ENCODE data around the gene C2orf81. TPM values are rescaled to one million over a fixed set of nuclear protein-coding genes. Genes with fewer than 3 reads are reported as not detected.
A peak's percentile ranks its signal among the peaks of the same experiment; 100 is the strongest.

C2orf81 gene
- total RNA-seq, 4 donors from 2014 or later = 0.48 to 1.4 (median 1.0) TPM

DNA sequence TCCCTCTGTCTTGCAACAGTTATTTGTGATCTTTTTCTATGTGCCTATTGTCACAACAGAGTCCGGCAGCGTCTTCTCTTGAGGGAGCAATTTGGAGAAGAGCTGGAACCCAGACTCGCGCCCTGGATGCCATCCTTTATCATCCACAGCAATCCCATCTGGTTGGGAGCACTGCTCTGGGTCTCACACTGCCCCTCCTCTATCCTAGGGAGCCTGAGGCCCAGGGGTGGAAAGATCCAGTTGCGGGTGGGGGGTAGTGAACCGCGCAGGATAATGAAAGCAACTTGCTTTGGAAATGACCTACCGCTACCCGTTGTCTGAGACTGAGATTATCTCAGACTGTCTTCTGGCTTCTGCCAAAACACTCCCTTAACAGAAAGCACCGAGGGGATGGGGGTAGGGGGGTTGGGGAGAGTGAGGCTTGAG is 37.5 kb upstream of the C2orf81 start:
- DNase-seq (ENCODE audit: low spot score) (no peak), ATAC-seq (ENCODE audit: low FRiP score) (no peak)
- TF ChIP-seq, protein P1, sequence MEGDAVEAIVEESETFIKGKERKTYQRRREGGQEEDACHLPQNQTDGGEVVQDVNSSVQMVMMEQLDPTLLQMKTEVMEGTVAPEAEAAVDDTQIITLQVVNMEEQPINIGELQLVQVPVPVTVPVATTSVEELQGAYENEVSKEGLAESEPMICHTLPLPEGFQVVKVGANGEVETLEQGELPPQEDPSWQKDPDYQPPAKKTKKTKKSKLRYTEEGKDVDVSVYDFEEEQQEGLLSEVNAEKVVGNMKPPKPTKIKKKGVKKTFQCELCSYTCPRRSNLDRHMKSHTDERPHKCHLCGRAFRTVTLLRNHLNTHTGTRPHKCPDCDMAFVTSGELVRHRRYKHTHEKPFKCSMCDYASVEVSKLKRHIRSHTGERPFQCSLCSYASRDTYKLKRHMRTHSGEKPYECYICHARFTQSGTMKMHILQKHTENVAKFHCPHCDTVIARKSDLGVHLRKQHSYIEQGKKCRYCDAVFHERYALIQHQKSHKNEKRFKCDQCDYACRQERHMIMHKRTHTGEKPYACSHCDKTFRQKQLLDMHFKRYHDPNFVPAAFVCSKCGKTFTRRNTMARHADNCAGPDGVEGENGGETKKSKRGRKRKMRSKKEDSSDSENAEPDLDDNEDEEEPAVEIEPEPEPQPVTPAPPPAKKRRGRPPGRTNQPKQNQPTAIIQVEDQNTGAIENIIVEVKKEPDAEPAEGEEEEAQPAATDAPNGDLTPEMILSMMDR (IDR thresholded peaks at IDR 0.05) = no peak

DNA sequence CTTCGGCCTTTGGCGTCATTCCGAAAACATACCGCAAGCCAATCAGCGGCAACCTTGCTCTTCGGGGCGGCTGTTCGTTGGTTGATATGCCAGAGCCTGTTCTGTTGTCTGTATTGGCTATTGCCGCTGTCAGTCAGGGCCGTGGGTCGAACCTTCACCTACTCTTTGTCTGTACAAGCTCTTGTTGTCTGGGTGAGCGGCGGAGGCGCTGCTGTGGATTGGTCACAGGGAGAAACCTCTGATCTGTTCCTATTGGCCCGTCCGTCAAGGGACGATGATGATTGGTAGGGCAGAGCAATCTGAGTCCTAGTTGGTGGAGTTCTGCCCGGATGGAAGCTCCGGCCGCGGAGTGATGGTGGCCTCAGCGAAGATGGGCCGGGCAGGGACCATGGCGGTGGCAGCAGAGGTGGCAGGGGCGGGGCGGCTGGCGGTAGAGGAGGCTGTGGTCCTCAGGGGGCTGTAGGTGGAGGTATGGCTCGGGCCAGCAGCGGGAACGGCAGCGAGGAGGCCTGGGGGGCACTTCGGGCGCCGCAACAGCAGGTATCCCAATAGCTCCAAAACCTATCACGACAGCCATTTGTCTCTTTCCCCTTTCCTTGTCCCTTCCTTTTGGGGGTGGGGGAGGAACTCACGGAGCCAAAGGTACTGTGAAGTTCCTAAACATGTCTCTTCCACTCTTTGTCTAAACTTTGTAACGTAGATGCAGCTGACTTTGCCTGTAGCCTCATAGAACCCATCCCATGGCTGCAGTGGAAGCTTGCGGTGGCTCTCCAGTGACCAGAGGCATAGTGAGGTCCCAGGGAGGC is 36.9 kb upstream of the C2orf81 start, which contains the start of gene WBP1:
Gene WBP1 (plus strand): TSS at position 307 of the 806 bp plus-strand sequence. CDS start 165 bp downstream, at position 472.
- TF ChIP-seq, protein P1 (IDR thresholded peaks at IDR 0.05) = no peak
- DNase-seq (ENCODE audit: low spot score) (peak; percentile 99), ATAC-seq (ENCODE audit: low FRiP score) (peak; percentile 98)

DNA sequence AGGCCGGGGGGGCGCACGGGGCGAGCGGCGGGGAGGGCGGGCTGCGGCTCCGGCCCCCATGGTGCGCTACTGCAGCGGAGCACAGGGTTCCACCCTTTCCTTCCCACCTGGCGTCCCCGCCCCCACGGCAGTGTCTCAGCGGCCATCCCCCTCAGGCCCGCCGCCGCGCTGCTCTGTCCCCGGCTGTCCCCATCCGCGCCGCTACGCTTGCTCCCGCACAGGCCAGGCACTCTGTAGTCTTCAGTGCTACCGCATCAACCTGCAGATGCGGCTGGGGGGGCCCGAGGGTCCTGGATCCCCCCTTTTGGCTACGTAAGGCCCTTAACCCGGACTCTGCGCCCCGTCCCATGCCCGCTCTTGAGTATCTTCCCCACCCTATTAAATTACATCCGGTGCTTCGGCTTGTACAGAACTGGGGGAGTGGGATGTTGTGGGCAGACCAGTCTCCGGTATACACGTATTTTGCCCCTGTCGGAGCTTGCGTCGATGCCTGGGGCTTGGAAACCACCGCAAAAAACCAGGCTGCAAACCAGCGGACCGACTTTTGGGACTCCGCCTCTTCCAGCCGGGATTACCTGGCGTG is 36.2 kb upstream of the C2orf81 start:
- peak; percentile 45 for ATAC-seq (ENCODE audit: low FRiP score)
- DNase-seq (ENCODE audit: low spot score) = no peak
- TF ChIP-seq, protein P1 (IDR thresholded peaks at IDR 0.05) = no peak

DNA sequence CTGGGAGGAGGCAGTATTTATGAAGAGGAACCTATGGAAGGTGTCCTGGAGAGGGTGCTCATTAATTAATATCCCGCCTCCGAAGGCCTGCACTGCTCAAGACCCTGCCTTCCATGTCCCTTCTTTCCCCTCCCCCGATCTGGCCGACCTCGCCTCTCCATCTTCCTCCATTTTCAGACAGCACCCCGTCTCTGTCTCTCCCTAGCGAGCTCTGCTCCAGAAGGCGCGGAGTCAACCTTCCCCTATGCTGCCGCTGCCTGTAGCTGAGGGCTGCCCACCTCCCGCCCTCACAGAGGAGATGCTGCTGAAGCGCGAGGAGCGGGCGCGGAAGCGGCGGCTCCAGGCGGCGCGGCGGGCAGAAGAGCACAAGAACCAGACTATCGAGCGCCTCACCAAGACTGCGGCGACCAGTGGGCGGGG is 35.7 kb upstream of the C2orf81 start:
- ATAC-seq (ENCODE audit: low FRiP score) (no peak), DNase-seq (ENCODE audit: low spot score) (no peak)
- TF ChIP-seq, protein P1 (IDR thresholded peaks at IDR 0.05) = no peak

DNA sequence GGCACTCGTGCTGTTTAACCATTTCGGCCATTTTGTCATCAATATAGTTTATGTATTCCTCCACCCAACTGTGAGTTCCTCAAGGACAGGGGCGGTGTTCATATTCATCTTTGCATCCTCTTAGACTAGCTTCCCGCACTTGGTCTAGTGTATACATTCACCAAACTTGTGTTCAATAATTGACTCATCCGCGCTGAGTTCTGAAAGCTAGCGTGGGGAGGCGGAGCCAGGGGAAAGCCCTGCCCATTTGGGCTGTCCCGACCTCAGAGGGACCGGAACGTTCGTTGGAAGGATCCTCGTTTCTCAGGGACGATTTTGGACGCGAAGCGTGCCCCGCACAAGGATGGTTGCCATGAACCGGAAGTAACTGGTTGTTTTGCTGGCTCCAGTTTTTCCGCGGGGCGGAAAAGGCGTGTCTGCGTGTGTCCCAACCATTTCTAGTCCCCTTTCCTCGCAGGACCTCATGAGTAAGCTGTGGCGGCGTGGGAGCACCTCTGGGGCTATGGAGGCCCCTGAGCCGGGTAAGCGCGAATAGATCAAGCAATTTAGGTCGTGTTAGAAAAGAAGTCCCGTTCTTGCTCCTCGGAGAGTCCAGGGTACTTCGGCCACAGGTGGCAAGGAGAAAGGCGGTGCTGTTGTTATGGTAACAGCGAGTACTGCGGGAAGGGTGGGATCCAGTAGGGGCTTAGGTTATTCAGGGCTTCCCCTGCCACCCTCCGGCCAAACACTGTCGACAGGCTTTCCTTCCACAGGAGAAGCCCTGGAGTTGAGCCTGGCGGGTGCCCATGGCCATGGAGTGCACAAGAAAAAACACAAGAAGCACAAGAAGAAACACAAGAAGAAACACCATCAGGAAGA is 33.5 kb upstream of the C2orf81 start, which contains the start of gene INO80B:
Gene INO80B (plus strand): TSS at position 434 of the 858 bp plus-strand sequence. CDS start 30 bp downstream, at position 464.
- ATAC-seq (ENCODE audit: low FRiP score) (peak; percentile 78), DNase-seq (ENCODE audit: low spot score) (peak; percentile 82)
- TF ChIP-seq, protein P1 (IDR thresholded peaks at IDR 0.05) = no peak

DNA sequence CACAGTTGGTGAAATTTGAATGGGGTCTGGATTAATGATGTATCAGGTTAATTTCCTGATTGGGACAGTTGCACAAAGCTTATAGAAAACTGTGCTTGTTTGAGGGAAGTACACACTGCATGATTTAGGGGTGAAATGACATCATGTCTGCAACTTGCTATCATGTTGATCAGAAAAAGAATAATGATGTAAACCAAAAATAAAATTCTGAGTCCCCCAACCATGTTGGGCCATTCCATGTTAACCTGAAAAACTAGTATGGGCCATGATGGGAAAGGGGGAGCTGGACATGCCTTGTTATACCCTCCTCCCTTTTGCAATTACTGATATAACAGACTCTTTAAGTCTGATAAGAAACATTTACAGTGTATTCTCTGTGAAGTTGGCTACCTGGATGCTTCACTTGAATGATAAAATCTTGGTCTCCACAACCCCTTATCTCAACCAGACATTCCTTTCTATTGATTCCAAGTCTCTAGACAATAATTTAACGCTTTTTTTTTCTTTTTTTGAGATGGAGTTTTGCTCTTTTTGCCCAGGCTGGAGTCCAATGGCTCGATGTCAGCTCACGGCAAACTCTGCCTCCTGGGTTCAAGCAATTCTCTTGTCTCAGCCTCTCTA is 29.3 kb upstream of the C2orf81 start:
- ATAC-seq (ENCODE audit: low FRiP score) = no peak
- TF ChIP-seq, protein P1 (IDR thresholded peaks at IDR 0.05) = no peak
- no peak for DNase-seq (ENCODE audit: low spot score)
